ENCODE measurements around the gene SYNGAP1.

DNA sequence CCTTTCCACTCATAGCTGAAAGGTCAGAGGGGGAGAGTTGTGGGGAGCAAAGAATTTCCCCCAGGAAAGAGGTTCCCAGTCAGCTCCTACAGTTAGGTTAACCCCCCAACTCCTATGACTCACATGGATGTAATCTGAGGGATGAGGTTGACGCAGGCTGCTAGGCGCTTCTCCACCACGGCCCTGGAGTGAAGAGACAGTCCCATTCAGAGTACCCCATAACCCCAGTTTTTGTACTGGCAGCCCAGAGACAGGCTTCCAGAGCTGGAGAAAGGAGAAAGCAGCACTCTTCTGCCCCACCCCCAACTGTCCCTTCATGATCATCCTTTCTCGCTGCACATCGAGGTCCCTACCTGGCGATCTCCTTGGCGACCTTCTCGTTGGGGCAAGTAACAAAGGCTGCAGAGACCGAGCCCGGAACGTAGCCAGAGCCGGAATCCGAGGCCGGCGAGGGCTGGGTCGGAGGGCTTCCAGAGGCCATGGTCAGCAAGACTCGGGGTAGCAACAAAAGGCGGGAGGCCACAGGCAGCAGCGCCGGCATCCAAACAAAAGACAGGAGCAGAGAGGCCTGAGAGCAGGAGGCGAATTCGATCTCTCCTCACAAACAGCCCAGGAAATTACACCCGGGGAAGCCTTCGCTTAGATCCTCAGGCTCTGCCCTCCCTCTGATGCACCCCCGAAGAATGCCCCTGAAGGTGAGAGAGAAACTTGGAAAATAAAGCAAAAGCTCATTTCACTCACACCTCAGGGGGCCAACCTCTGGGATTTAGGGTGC is 2.5 kb upstream of the SYNGAP1 start:
- TF ChIP-seq, protein P1, sequence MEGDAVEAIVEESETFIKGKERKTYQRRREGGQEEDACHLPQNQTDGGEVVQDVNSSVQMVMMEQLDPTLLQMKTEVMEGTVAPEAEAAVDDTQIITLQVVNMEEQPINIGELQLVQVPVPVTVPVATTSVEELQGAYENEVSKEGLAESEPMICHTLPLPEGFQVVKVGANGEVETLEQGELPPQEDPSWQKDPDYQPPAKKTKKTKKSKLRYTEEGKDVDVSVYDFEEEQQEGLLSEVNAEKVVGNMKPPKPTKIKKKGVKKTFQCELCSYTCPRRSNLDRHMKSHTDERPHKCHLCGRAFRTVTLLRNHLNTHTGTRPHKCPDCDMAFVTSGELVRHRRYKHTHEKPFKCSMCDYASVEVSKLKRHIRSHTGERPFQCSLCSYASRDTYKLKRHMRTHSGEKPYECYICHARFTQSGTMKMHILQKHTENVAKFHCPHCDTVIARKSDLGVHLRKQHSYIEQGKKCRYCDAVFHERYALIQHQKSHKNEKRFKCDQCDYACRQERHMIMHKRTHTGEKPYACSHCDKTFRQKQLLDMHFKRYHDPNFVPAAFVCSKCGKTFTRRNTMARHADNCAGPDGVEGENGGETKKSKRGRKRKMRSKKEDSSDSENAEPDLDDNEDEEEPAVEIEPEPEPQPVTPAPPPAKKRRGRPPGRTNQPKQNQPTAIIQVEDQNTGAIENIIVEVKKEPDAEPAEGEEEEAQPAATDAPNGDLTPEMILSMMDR (conservative IDR thresholded peaks at IDR 0.05 in 1 of 2, IDR thresholded peaks at IDR 0.05 in 1 of 2; ENCODE audit: low read depth in 1 of 2, low read length in 2 of 2): no peak
- TF ChIP-seq EZH2 (IDR thresholded peaks at IDR 0.05; ENCODE audit: low read length, missing control alignments): no peak
